ENCODE data around the gene GABBR2.

Gene GABBR2

DNA sequence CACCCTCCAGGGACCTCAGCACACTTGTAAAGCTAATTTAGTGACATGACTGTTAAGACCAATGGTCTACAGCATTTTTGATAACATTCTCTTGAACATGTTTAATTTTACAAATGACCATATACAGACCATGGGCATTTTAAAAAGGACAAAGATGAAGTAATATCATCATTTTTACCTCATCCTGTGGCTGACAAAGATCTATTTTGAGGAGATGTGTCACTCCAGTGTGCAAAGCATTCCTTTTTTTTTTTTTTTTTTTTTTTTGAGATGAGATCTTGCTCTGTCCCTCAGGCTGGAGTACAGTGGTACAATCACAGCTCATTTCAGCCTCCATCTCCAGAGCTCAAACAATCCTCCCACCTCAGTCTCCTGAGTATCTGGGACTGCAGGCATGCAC is 335.1 kb downstream of the GABBR2 start:
- Mint-ChIP-seq H3K27me3 (ENCODE audit: low read depth, poor library complexity) (peaks cover 8% of the 10 kb centered on the region), H3K9me3 (no peaks in the 10 kb centered on the region)

DNA sequence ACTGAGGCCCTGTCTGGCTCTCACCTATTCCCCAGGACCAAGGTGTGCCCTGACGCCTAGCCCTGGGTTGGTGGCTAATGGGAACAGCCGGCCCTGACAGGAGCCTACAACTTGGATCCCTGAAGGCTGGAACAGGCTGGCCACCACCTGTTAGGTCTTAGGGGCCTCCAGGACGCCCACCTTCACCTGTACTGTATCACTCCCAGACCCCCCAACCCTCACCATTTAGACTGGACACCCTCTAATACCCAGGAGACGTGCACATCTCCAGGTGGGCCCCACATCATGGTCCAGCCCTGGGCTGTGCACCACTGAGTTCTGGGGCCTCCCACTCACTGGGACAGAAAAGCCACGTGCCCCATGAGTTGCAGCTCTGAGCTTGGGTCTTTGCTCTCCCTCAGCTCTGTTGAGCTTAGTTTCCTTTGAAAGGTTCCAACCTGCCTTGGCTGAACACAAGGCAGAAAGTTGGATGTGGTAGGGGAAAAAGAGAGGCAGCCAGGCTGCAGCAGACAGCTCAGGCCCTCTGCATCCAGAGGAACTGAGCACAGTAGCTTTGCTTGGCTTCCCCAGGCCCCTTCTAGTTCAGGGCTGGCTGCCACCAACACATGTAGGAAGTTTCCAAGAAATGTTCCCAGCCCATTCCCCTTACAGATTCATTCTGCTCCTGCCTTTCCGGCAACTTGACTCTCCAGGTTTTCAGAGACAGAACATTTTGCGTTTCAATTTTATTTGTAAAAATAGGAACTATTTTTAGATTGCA is 336.5 kb downstream of the GABBR2 start:
- H3K36me3 Mint-ChIP-seq (ENCODE audit: low read depth): no peaks in the 10 kb centered on the region
- DNase-seq: no peak
- no peak overlapping the region for H3K4me3 Mint-ChIP-seq
- peaks cover 11% of the 10 kb centered on the region for H3K27me3 Mint-ChIP-seq (ENCODE audit: low read depth, poor library complexity)
- TF ChIP-seq, protein P1, sequence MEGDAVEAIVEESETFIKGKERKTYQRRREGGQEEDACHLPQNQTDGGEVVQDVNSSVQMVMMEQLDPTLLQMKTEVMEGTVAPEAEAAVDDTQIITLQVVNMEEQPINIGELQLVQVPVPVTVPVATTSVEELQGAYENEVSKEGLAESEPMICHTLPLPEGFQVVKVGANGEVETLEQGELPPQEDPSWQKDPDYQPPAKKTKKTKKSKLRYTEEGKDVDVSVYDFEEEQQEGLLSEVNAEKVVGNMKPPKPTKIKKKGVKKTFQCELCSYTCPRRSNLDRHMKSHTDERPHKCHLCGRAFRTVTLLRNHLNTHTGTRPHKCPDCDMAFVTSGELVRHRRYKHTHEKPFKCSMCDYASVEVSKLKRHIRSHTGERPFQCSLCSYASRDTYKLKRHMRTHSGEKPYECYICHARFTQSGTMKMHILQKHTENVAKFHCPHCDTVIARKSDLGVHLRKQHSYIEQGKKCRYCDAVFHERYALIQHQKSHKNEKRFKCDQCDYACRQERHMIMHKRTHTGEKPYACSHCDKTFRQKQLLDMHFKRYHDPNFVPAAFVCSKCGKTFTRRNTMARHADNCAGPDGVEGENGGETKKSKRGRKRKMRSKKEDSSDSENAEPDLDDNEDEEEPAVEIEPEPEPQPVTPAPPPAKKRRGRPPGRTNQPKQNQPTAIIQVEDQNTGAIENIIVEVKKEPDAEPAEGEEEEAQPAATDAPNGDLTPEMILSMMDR (IDR thresholded peaks at IDR 0.05): no peak
- peaks cover 4% of the 10 kb centered on the region for H3K4me1 Mint-ChIP-seq
- H3K9me3 Mint-ChIP-seq: no peaks in the 10 kb centered on the region
- no peak overlapping the region for H3K27ac Mint-ChIP-seq

More for the DNA sequence above, 335.1 kb downstream of the GABBR2 start:
- H3K4me1 Mint-ChIP-seq: peaks cover 4% of the 10 kb centered on the region
- no peaks in the 10 kb centered on the region for H3K36me3 Mint-ChIP-seq (ENCODE audit: low read depth)
- H3K27ac Mint-ChIP-seq: no peak overlapping the region
- TF ChIP-seq, protein P1 (IDR thresholded peaks at IDR 0.05): no peak
- DNase-seq: no peak
- no peak overlapping the region for H3K4me3 Mint-ChIP-seq

DNA sequence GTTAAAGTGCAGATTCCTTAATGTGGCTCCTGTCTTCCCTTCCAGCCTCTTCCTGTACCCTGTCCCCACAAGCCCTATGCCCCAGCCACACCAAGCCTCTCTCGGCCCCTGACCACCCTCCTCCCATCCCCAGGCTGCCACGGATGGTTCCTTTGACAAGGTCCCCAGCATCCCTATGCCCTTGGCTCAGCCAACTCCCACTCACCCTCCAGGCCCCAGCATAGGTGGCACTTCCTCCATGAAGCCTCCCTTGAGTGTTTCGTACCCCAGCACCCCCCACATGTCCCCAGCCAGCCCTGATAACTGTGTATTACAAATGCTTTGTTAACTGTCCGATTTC is 337.8 kb downstream of the GABBR2 start:
- Mint-ChIP-seq H3K4me3 (no peak overlapping the region), H3K4me1 (peaks cover 4% of the 10 kb centered on the region), H3K27ac (no peak overlapping the region), H3K36me3 (ENCODE audit: low read depth) (no peaks in the 10 kb centered on the region), H3K9me3 (peaks cover 8% of the 10 kb centered on the region), H3K27me3 (ENCODE audit: low read depth, poor library complexity) (peaks cover 15% of the 10 kb centered on the region)
- TF ChIP-seq, protein P1 (IDR thresholded peaks at IDR 0.05): no peak
- no peak for DNase-seq

DNA sequence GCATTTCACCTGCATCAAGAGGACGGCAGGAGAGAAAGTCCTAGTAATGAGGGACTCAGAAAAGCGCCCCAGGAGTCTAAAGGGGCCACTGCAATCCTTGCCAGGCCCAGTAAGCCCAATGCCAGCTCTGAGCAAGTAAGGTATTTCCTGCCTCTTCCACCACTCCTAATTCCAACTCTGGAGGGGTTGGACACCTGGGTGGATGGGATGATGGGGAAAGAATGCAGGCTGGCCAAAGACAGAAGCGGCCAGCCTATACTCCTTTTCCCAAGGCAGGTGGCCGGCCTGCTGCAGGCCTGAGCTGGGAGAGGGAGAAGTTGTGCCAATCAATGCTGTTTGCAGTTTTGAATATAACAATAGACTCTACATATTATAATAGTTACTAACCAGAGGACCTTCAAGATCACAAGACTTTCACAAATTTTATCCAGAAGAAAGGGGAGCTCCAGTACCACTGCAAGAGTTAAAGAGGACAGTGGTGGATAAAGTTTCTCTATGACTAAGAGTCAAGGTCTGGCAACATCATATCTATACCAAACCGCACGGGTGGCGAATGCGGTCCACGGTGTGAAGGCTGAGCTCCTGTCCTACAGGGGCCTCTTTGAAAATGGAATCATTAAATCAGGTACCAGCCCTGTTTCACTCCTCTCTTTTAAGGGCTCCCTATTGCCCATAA is 338.3 kb downstream of the GABBR2 start:
- Mint-ChIP-seq H3K4me3 (no peak overlapping the region), H3K36me3 (ENCODE audit: low read depth) (no peaks in the 10 kb centered on the region), H3K9me3 (peaks cover 13% of the 10 kb centered on the region), H3K4me1 (peaks cover 4% of the 10 kb centered on the region), H3K27me3 (ENCODE audit: low read depth, poor library complexity) (peaks cover 15% of the 10 kb centered on the region), H3K27ac (no peak overlapping the region)
- DNase-seq: no peak
- TF ChIP-seq, protein P1 (IDR thresholded peaks at IDR 0.05): no peak

DNA sequence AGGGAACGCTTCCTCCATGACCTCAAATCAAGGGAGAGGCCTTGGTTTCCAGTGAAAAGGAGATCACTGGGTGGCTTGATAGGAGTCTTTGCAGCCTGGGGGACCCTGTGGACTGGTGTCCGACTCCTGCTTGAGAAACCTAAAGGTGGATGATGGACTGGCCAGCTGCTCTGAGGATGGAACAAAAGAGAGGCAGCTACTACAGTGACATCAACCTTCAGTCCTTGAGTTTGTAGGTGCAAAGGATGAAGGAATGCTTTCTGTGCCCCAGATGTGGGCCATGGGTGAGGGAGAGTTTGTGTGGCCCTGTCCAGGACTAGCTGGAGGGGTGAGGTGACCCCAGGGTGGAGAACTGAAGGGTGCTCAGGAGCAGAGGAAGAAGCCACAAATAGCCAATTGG is 338.8 kb downstream of the GABBR2 start:
- Mint-ChIP-seq H3K36me3 (ENCODE audit: low read depth) (peaks cover 5% of the 10 kb centered on the region), H3K27ac (no peak overlapping the region), H3K27me3 (ENCODE audit: low read depth, poor library complexity) (peaks cover 15% of the 10 kb centered on the region), H3K4me3 (no peak overlapping the region), H3K9me3 (peaks cover 19% of the 10 kb centered on the region), H3K4me1 (no peaks in the 10 kb centered on the region)
- TF ChIP-seq, protein P1 (IDR thresholded peaks at IDR 0.05): no peak
- DNase-seq: no peak

Data from nephron progenitor cell (in vitro differentiated cells).